K562 (cell line): ENCODE data around the gene ENDOV. TPM values are rescaled to one million over a fixed set of nuclear protein-coding genes. Genes with fewer than 3 reads are reported as not detected.

ENCODE experiments used
- CREM ChIP-seq: IDR thresholded peaks from 2 replicates; pipeline ENCODE4 v1.6.1; 2014; ENCODE audit warnings: antibody characterized with exemption, low read depth
- MNT ChIP-seq, 2 experiments: fragments of 450-650 bp; conservative IDR thresholded peaks; 2 replicates each; pipeline ENCODE4 v1.6.1; 2017; ENCODE audit warnings: mild to moderate bottlenecking in 2 of 2, moderate library complexity in 2 of 2
- SNRNP70 ChIP-seq: fragments of 200-400 bp; formaldehyde crosslinking; optimal IDR thresholded peaks from 2 replicates; pipeline ENCODE3; 2017; ENCODE audit warnings: low read depth, low read length
- SRSF1 ChIP-seq: fragments of 200-400 bp; formaldehyde crosslinking; IDR thresholded peaks from 2 replicates; pipeline ENCODE4 v1.6.1; 2017; ENCODE audit warnings: mild to moderate bottlenecking, low read depth, low read length, moderate library complexity
- XRCC5 ChIP-seq: fragments of 200-400 bp; formaldehyde crosslinking; IDR thresholded peaks from 2 replicates; pipeline ENCODE4 v1.6.1; 2017; ENCODE audit warnings: low read depth, mild to moderate bottlenecking, low read length
- polyA plus RNA-seq, 8 experiments: library from polyadenylated mRNA; depleted of rRNA in 4 of 8; stranded (reverse) in 5 of 8; unstranded in 3 of 8; fragments of >200 nt; fragmentation: Nextera tagmentation in 2 of 8; fragmentation: Illumina TruSeq in 1 of 8; extraction: Ambion mirVana in 2 of 8; extraction: Trizol in 1 of 8; gene quantifications; 2 replicates each; pipeline versions ENCODE4 v1.2.1 to v1.2.3, GENCODE V29; 2011 to 2014; ENCODE audit warnings: inconsistent platforms in 1 of 8, missing spikeins in 1 of 8
- total RNA-seq, 7 experiments: library from RNA; depleted of rRNA in 6 of 7; stranded (reverse); fragments of >200 nt in 6 of 7; fragmentation: Illumina TruSeq in 2 of 7; extraction: Trizol in 2 of 7; gene quantifications; 2 replicates each; pipeline versions ENCODE4 v1.2.1 to v1.2.3, GENCODE V29; 2011 to 2021; ENCODE audit warnings: low replicate concordance in 1 of 7
- TF ChIP-seq, protein P1 (sequence below): fragments of 450-650 bp; formaldehyde crosslinking; IDR thresholded peaks from 2 replicates; pipeline ENCODE4 v1.4.0; 2022; ENCODE audit warnings: missing genetic modification characterization
- TF ChIP-seq, protein P2 (sequence below): sonication (generic); formaldehyde crosslinking; IDR thresholded peaks from 2 replicates; pipeline ENCODE4 v1.9.0; 2022; ENCODE audit warnings: mild to moderate bottlenecking, missing genetic modification reagents
- TF ChIP-seq, protein P3 (sequence below): IDR thresholded peaks from 2 replicates; pipeline ENCODE4 v1.6.1; 2014; ENCODE audit warnings: antibody characterized with exemption

The ENDOV gene
- total and polyA plus RNA-seq, 9 of the 15 experiments (the other 6 are each of a cell fraction or from before 2014, with no cell fraction given): 1.2 to 8.2 (median 3.7) TPM

DNA sequence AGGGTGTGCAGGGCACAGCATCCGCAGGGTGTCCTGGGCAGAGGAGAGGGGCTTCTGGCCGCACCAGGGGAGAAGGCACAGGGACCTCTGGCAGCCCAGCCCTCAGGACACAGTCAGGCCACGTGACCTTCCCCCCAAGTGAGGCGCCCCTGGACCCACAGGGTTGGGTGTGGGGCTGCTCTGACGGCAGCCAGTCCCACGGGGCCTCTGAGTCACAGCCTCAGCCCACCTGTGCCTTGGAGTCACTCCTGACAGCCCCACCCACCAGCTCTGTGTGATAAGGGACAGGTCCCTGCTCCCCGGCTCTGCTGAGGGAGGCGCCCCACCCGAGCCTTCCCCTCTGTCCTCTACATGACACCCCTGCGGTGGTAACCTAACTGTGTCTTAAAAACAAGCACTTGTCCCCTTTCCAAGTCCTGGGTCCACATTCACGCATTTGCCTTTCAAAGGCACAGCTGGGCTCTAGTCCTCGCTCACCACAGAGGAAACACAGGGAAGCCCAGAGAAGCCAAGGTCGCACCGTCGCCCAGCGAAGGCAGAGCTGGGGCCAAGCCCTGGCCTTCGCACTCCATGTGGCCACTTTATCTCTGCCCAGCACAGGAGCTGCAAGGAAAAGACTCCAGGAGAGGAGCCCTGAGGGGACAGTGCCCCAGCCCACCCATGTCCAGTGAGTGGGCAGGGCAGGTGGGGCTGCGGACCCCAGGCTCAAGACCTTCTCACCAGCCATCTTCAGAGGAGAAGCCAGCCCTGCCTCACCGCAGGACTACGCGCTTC lies 66.5 kb downstream of the ENDOV start (continued):
- TF ChIP-seq, protein P1, sequence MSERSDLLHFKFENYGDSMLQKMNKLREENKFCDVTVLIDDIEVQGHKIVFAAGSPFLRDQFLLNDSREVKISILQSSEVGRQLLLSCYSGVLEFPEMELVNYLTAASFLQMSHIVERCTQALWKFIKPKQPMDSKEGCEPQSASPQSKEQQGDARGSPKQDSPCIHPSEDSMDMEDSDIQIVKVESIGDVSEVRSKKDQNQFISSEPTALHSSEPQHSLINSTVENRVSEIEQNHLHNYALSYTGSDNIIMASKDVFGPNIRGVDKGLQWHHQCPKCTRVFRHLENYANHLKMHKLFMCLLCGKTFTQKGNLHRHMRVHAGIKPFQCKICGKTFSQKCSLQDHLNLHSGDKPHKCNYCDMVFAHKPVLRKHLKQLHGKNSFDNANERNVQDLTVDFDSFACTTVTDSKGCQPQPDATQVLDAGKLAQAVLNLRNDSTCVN (CRISPR knock-in tag): no peak
- TF ChIP-seq SRSF1 (no peak), XRCC5 (no peak), MNT (conservative IDR thresholded peaks at IDR 0.05) (no peak), SNRNP70 (no peak), CREM (no peak)
- TF ChIP-seq, protein P2, sequence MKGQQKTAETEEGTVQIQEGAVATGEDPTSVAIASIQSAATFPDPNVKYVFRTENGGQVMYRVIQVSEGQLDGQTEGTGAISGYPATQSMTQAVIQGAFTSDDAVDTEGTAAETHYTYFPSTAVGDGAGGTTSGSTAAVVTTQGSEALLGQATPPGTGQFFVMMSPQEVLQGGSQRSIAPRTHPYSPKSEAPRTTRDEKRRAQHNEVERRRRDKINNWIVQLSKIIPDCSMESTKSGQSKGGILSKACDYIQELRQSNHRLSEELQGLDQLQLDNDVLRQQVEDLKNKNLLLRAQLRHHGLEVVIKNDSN (CRISPR knock-in tag): peak; percentile 58
- TF ChIP-seq, protein P3, sequence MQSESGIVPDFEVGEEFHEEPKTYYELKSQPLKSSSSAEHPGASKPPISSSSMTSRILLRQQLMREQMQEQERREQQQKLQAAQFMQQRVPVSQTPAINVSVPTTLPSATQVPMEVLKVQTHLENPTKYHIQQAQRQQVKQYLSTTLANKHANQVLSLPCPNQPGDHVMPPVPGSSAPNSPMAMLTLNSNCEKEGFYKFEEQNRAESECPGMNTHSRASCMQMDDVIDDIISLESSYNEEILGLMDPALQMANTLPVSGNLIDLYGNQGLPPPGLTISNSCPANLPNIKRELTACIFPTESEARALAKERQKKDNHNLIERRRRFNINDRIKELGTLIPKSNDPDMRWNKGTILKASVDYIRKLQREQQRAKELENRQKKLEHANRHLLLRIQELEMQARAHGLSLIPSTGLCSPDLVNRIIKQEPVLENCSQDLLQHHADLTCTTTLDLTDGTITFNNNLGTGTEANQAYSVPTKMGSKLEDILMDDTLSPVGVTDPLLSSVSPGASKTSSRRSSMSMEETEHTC: no peak
- TF ChIP-seq, all 486 proteins: peak for 4
